Panc1 (cell line): Measurements from ENCODE around the gene SMAD5.

Source experiments
- POLR2AphosphoS5 ChIP-seq: IDR thresholded peaks from 2 replicates; pipeline ENCODE4 v1.6.1; 2012; ENCODE audit warnings: mild to moderate bottlenecking, low read depth, low read length, moderate library complexity
- TF ChIP-seq, protein P1 (sequence below): fragments of 450-650 bp; IDR thresholded peaks from 2 replicates; pipeline ENCODE4 v1.5.1; 2017; ENCODE audit warnings: mild to moderate bottlenecking
- TF ChIP-seq, protein P2 (sequence below), 2 experiments: IDR thresholded peaks; 2 replicates each; pipeline ENCODE4 v1.6.1; 2011 to 2012; ENCODE audit warnings: low read depth in 2 of 2, control low read depth in 1 of 2, low read length in 1 of 2, mild to moderate bottlenecking in 1 of 2, moderate library complexity in 1 of 2; ENCODE audit not compliant: insufficient read depth in 1 of 2

DNA sequence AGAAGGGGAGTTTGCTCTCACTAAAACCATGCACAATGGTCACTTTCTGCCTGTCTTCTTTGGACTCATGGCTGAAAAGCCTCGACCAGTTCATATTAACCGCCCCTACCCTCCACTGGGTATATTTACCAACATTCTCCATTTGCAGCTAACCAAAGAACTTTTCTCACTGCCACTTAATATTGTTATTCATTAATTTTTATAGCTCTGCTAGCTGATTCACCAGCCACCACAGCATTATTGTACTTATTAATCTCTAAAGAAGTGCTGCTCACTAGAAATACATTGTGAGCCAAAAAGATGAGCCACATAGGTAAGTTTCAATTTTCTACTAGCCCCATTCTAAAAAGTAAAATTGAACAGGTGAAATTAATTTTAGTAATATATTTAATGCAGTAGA, 93.8 kb downstream of the SMAD5 start:
- TF ChIP-seq, protein P1, sequence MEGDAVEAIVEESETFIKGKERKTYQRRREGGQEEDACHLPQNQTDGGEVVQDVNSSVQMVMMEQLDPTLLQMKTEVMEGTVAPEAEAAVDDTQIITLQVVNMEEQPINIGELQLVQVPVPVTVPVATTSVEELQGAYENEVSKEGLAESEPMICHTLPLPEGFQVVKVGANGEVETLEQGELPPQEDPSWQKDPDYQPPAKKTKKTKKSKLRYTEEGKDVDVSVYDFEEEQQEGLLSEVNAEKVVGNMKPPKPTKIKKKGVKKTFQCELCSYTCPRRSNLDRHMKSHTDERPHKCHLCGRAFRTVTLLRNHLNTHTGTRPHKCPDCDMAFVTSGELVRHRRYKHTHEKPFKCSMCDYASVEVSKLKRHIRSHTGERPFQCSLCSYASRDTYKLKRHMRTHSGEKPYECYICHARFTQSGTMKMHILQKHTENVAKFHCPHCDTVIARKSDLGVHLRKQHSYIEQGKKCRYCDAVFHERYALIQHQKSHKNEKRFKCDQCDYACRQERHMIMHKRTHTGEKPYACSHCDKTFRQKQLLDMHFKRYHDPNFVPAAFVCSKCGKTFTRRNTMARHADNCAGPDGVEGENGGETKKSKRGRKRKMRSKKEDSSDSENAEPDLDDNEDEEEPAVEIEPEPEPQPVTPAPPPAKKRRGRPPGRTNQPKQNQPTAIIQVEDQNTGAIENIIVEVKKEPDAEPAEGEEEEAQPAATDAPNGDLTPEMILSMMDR = no peak
- TF ChIP-seq POLR2AphosphoS5 = no peak
- TF ChIP-seq, protein P2, sequence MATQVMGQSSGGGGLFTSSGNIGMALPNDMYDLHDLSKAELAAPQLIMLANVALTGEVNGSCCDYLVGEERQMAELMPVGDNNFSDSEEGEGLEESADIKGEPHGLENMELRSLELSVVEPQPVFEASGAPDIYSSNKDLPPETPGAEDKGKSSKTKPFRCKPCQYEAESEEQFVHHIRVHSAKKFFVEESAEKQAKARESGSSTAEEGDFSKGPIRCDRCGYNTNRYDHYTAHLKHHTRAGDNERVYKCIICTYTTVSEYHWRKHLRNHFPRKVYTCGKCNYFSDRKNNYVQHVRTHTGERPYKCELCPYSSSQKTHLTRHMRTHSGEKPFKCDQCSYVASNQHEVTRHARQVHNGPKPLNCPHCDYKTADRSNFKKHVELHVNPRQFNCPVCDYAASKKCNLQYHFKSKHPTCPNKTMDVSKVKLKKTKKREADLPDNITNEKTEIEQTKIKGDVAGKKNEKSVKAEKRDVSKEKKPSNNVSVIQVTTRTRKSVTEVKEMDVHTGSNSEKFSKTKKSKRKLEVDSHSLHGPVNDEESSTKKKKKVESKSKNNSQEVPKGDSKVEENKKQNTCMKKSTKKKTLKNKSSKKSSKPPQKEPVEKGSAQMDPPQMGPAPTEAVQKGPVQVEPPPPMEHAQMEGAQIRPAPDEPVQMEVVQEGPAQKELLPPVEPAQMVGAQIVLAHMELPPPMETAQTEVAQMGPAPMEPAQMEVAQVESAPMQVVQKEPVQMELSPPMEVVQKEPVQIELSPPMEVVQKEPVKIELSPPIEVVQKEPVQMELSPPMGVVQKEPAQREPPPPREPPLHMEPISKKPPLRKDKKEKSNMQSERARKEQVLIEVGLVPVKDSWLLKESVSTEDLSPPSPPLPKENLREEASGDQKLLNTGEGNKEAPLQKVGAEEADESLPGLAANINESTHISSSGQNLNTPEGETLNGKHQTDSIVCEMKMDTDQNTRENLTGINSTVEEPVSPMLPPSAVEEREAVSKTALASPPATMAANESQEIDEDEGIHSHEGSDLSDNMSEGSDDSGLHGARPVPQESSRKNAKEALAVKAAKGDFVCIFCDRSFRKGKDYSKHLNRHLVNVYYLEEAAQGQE (IDR thresholded peaks at IDR 0.05; ENCODE audit: insufficient read depth in 1 of 2, low read depth in 2 of 2, low read length in 1 of 2) = no peak
